ENCODE measurements around the gene DNAAF9. TPM values are rescaled to one million over a fixed set of nuclear protein-coding genes. Genes with fewer than 3 reads are reported as not detected.

Gene DNAAF9
- total RNA-seq, 4 donors from 2014 or later = 29.5 to 51.9 (median 41.4) TPM

- no peak for TF ChIP-seq EP300 (IDR thresholded peaks at IDR 0.05)
- TF ChIP-seq POLR2AphosphoS5 (IDR thresholded peaks at IDR 0.05) = no peak
- no peak for TF ChIP-seq POLR2A (IDR thresholded peaks at IDR 0.05; ENCODE audit: low read depth)
- TF ChIP-seq CTCF (IDR thresholded peaks at IDR 0.05) = no peak
- peaks cover 48 to 73% (median 67%) of the 10 kb centered on the region in 4 donors for H3K4me1 ChIP-seq
Observed at GRCh38 chr20:3402453-3402852, 5.0 kb downstream of the DNAAF9 start.

GRCh38 chr20:3400260-3401155, 7.0 kb downstream of the DNAAF9 start:
- no peaks in the 10 kb centered on the region for H3K36me3 ChIP-seq
- no peak for DNase-seq (ENCODE audit: extremely low spot score)
- H3K27ac ChIP-seq (replicated peaks in 1 of 4) = peak overlapping the region in 3 of 4 donors; percentile 22 to 43 (median 32)
- TF ChIP-seq POLR2AphosphoS5 (IDR thresholded peaks at IDR 0.05) = no peak
- intact Hi-C loops (cut with DNase I) = no loop called here
- peaks cover 41 to 62% (median 54%) of the 10 kb centered on the region in 4 donors for H3K4me1 ChIP-seq
- 61% methylated on average over 4 of the region's 4 CpGs for WGBS
- no peaks in the 10 kb centered on the region for H3K9me3 ChIP-seq
- no peaks in the 10 kb centered on the region for H3K27me3 ChIP-seq
- H3K4me3 ChIP-seq = no peak overlapping the region

More at GRCh38 chr20:3402453-3402852, 5.0 kb downstream of the DNAAF9 start:
- H3K9me3 ChIP-seq = no peaks in the 10 kb centered on the region
- H3K27ac ChIP-seq (replicated peaks in 1 of 4) = no peak overlapping the region
- WGBS = 98% methylated on average over 6 of the region's 6 CpGs
- no peak for DNase-seq (ENCODE audit: extremely low spot score)
- H3K4me3 ChIP-seq = no peak overlapping the region
- intact Hi-C loops (cut with DNase I) = no loop called here
- H3K36me3 ChIP-seq = no peaks in the 10 kb centered on the region
- no peaks in the 10 kb centered on the region for H3K27me3 ChIP-seq

GRCh38 chr20:3398681-3399252, 8.7 kb downstream of the DNAAF9 start:
- WGBS = 65% methylated on average over 1 of the region's 1 CpG
- Histone ChIP-seq H3K36me3 (no peaks in the 10 kb centered on the region), H3K4me1 (peaks cover 38 to 58% (median 48%) of the 10 kb centered on the region in 4 donors), H3K4me3 (no peak overlapping the region), H3K27ac (replicated peaks in 1 of 4) (peak overlapping the region in 1 of 4 donors; percentile 5), H3K9me3 (no peaks in the 10 kb centered on the region), H3K27me3 (no peaks in the 10 kb centered on the region)
- DNase-seq (ENCODE audit: extremely low spot score) = no peak
- intact Hi-C loops (cut with DNase I) = no loop called here
- TF ChIP-seq POLR2AphosphoS5 (IDR thresholded peaks at IDR 0.05) (no peak), EP300 (IDR thresholded peaks at IDR 0.05) (no peak), CTCF (IDR thresholded peaks at IDR 0.05) (no peak), POLR2A (IDR thresholded peaks at IDR 0.05; ENCODE audit: low read depth) (no peak)

GRCh38 chr20:3396492-3396891, 11.0 kb downstream of the DNAAF9 start:
- Histone ChIP-seq H3K27me3 (no peaks in the 10 kb centered on the region), H3K36me3 (no peaks in the 10 kb centered on the region), H3K4me1 (peaks cover 36 to 65% (median 56%) of the 10 kb centered on the region in 4 donors), H3K27ac (replicated peaks in 1 of 4) (no peak overlapping the region), H3K9me3 (no peaks in the 10 kb centered on the region), H3K4me3 (no peak overlapping the region)
- whole genome bisulfite sequencing = 97% methylated on average over 2 of the region's 2 CpGs
- no peak for DNase-seq (ENCODE audit: extremely low spot score)
- intact Hi-C loops (cut with DNase I) = no loop called here
- TF ChIP-seq EP300 (IDR thresholded peaks at IDR 0.05) = no peak
- no peak for TF ChIP-seq POLR2A (IDR thresholded peaks at IDR 0.05; ENCODE audit: low read depth)
- no peak for TF ChIP-seq CTCF (IDR thresholded peaks at IDR 0.05)
- TF ChIP-seq POLR2AphosphoS5 (IDR thresholded peaks at IDR 0.05) = no peak

DNA sequence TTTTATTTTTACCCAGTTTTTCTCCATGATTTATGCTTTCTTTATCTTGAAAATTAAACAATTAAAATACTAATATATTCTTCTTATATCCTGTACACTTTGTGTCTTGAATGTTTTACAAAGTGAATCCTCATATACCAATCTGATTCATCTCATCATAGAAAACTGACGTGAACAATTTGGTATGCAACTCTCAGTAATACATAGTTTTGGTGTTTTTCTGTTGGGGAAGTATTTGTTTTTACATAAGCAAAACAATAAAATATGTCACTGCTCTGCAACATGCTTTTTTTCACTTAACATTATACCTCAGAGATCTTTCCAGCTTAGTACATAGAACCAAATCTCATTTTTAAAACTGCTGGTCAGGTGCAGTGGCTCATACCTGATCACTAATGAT, 14.7 kb downstream of the DNAAF9 start:
- Histone ChIP-seq H3K36me3 (no peaks in the 10 kb centered on the region), H3K27me3 (no peaks in the 10 kb centered on the region), H3K9me3 (no peaks in the 10 kb centered on the region), H3K4me3 (no peak overlapping the region), H3K27ac (replicated peaks in 1 of 4) (no peak overlapping the region), H3K4me1 (peaks cover 9 to 45% (median 30%) of the 10 kb centered on the region in 4 donors)
- 82% methylated on average over 1 of the region's 1 CpG for WGBS
- TF ChIP-seq CTCF (IDR thresholded peaks at IDR 0.05) (no peak), POLR2AphosphoS5 (IDR thresholded peaks at IDR 0.05) (no peak), EP300 (IDR thresholded peaks at IDR 0.05) (no peak), POLR2A (IDR thresholded peaks at IDR 0.05; ENCODE audit: low read depth) (no peak)
- no peak for DNase-seq (ENCODE audit: extremely low spot score)
- intact Hi-C loops (cut with DNase I) = no loop called here

All from esophagus muscularis mucosa (tissue), 4 donors.